Testis (tissue), 2 donors: ENCODE results near the gene CARD19.

Experiments
- CTCF ChIP-seq, 3 experiments: fragments of 450-650 bp in 2 of 3; fragments of 200-600 bp in 1 of 3; sonication (generic) in 1 of 3; IDR thresholded peaks; one replicate each; pipeline ENCODE4 v1.5.1; 2016 to 2019; ENCODE audit warnings: antibody characterized with exemption in 3 of 3, mild to moderate bottlenecking in 2 of 3, moderate library complexity in 1 of 3
- POLR2A ChIP-seq: fragments of 450-650 bp; IDR thresholded peaks from one replicate; pipeline ENCODE4 v1.6.1; 2017; ENCODE audit warnings: antibody characterized with exemption, mild to moderate bottlenecking, moderate library complexity

- TF ChIP-seq CTCF (IDR thresholded peaks at IDR 0.05) (no peak), POLR2A (no peak)
Measured at GRCh38 chr9:93097511-93098201, 1.6 kb downstream of the CARD19 start.
